ENCODE measurements around the gene LTBP3.

Gene LTBP3

DNA sequence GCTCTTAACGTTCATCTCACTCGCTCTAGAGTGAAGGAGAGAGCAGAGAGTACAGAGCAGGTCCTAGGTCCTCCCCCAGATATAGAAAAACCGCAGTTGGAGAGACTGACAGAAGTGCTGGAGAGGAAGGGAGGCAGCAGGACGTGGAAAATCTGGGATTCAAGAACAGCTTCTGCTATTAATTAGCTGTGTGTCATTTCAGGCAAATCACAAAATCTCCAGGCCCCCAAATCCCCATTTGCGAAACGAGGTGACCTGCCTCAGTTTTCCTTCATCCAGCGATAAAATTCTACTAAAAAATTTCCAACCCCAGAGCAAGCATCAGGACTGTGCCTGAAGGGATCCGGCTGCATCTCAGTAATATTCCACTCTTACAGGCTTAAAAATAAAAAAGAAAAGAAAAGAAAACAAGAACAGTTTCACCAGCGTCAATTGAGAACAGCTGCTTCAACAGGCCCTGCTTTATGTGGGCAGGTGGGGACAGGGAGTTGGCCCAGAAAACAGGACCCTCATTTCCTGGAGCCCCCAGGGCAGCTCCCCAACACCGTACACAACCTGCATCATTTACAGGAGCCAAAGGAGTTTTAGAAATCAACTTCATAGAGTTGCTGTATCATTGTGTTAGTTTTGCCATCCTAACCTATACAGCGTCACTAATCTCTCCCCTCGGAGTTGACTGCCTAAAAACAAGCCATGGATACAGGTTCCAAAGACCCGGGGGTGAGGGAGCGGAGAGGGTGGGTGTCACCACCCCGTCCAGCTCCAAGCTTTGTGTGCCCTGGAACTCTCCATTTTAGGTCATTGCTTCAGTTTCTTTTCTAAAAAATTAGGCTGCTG is 61.6 kb downstream of the LTBP3 start:
- no peak for DNase-seq (ENCODE audit: low read depth in 3 of 3)

DNA sequence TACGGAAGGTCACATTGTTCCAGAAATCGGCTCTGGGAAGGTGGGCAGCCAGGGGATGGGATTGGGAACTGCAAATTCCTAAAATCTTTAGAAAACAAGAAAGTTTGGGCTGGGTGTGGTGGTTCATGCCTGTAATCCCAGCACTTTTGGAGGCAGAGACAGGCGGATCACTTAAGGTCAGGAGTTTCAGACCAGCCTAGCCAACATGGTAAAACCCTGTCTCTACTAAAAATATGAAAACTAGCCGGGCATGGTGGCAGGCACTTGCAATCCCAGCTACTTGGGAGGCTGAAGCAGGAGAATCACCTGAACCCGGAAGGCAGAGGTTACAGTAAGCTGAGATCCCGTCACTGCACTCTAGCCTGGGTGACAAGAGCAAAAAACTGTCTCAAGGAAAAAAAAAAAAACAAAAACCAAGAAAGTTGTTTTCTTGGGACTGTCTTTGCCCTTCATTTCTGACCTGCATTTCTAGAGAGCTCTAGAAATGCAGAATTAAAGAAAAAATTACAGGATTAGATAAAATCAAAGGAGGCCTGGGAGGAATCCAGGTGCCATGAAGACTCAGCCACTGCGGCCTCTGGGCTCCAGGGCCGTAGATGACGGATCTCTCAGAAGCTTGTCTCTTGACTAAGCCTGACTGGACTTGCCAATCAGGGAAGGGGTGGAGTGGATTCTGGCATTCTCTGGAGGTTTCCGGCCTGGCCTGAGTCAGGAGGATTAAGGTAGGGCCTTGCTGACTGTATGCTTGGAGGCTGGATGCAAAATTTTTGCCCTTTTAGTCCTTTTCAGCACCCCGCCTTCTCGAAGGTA is 64.6 kb downstream of the LTBP3 start:
- no peak for DNase-seq (ENCODE audit: low read depth in 3 of 3)

DNA sequence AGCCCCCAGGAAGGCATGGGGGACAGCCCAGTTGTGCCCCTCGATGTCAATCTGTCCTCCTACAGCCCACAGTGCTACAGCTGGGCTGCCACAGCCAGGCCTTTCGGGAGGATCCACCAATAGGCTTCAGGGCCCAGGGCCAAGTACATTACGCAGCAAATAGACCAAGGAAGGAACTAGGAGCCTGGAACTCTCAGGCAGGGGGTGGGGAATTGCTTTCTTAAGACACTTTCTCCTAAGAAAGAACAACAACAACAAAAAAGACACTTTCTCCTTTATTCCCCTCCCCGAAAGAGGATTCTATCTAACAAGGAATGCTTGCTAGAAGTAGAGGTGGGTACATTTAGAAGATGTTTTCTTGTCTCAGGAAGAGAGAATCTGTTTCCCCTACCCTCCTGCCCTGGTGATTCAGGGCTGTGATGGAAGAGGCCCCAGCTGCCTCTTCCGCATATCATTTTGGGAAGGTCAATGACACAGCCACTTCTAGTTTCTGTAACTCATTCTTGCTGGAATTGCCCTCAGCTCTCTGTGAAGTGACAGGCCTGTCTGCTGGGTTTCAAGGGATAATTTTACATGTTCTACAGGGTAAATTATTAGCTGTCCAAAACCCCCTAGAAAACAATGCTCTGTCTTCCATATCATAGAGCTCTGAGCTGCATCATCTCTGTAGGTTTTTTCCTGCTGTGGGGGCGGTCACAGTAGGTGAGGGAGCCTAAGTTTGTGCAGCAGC is 65.4 kb downstream of the LTBP3 start:
- DNase-seq (ENCODE audit: low read depth in 3 of 3), result no peak

- no peak for DNase-seq (ENCODE audit: low read depth in 3 of 3)
Observed at GRCh38 chr11:65492387-65492636, 65.8 kb downstream of the LTBP3 start.

- DNase-seq (ENCODE audit: low read depth in 3 of 3), result no peak
Observed at GRCh38 chr11:65491614-65492386, 66.4 kb downstream of the LTBP3 start.

GRCh38 chr11:65491163-65491465 is 67.0 kb downstream of the LTBP3 start:
- no peak for DNase-seq (ENCODE audit: low read depth in 3 of 3)

- DNase-seq (ENCODE audit: low read depth in 3 of 3), result no peak
Observed at GRCh38 chr11:65489706-65490320, 68.3 kb downstream of the LTBP3 start.

- DNase-seq (ENCODE audit: low read depth in 3 of 3), result no peak
Observed at GRCh38 chr11:65489035-65489705, 69.0 kb downstream of the LTBP3 start.

Measured in stimulated activated CD4-positive, alpha-beta T cell treated with anti-CD3 and anti-CD28 coated beads, TNF-alpha, amount 100 ng/mL, for 24 hours (primary cell).